Fibroblast of skin of left quadriceps (primary cell): Measurements from ENCODE around the gene ANKRD61.
A peak's percentile ranks its signal among the peaks of the same experiment; 100 is the strongest.
"Not testable (repeated sequence)": the region's sequence is repeated elsewhere in the genome, so short reads cannot be mapped to it uniquely, and the experiment has no call there.

Experiments used
- DNase-seq, 2 experiments: peaks; one replicate each; pipeline ENCODE4 v3.0.0-alpha.2; 2013; ENCODE audit warnings: low read depth in 2 of 2

Gene ANKRD61

DNA sequence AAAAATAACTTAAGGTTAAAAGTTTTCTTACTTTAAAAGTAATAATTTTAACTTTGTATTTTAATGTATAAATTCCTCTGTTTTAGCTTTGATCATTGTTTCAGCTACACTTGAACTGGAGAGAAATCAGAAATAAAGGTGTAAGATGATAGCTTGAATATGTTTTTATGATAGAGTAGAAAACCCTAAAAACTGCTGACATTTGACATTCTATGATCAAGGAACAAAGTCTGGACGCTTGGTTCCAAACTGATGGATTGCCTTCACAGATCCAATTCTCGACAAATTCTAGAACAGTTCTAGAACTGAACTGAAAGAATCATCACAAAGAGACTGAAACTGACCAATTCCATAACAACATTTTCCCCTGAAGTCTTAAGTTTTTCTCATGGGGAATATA lies at the start of gene ANKRD61:
Gene ANKRD61 (plus strand): TSS at position 389 of the 400 bp plus-strand sequence. CDS start 0 bp downstream, at position 389.
- no peak for DNase-seq

GRCh38 chr7:5987061-5987460 lies 44.1 kb upstream of the ANKRD61 start:
- not testable (repeated sequence) for DNase-seq

GRCh38 chr7:5997210-5997808 lies 33.9 kb upstream of the ANKRD61 start:
- DNase-seq = peak; percentile 31 to 32

DNA sequence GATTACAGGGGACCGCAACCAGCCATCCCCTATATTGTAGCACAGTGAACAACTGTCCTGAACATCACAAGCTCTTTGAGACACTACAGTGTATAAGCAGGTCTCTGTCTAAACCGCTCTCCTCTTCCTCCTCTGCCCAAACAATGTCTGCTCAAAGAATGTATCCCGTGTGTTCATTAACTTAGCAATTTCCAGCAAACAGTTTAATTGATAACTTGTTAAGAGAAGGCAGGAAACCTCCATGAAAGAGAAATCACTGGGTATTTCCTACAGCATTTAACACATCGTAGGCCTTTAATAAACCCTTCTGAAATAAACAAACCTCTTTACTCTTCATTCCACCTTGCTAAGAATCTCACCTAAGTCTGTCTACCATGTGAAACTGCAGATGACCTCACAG lies 23.8 kb upstream of the ANKRD61 start:
- DNase-seq = no peak

DNA sequence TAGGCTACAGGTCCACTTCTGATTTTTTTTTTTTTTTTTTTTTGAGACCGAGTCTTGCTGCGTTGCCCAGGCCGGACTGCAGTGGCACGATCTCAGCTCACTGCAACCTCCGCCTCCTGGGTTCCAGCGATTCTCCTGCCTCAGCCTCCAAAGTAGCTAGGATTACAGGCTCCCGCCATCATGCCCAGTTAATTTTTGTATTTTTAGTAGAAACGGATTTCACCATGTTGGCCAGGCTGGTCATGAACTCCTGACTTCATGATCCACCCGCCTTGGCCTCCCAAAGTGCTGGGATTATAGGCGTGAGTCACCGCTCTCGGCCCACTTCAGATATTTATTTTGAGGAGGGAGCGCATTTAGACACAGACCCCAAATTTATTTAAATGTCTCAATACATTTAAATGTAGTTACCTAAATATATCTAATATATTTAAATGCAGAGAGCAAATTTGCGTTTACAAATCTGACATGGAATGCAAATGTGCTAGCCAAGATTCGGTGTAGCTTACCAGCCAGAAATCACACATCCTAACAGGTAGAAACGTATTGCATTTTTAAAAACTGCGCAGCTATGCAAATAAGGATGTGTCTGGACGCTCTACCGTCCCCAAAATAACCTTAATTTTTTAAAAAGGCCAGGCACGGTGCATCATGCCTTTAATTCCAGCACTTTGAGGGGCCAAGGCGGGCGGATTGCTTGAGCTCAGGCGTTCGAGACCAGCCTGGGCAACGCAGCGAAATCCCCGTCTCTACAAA lies 23.2 kb upstream of the ANKRD61 start:
- DNase-seq = not testable (repeated sequence)

GRCh38 chr7:6008668-6009611 lies 22.2 kb upstream of the ANKRD61 start, which contains the start of the genes AIMP2 and PMS2:
Gene AIMP2 (plus strand): TSS chr7:6009272. CDS start chr7:6009364, 92 bp downstream.
Gene PMS2 (minus strand): TSS chr7:6009049. CDS start chr7:6009019, 30 bp downstream.
- DNase-seq = peak; percentile 95

DNA sequence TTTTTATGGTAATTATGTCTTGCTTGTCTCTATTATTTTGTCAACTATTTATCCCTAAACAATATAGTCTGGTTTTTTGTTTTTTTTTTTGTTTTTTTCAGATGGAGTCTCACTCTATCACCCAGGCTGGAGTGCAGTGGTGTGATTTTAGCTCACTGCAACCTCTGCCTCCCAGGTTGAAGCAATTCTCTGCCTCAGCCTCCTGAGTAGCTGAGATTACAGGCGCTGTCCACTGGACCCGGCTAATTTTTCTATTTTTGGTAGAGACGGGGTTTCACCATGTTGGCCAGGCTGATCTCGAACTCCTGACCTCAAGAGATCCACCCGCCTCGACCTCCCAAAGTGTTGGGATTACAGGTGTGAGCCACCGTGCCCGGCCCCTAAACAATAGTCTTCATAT lies 20.8 kb upstream of the ANKRD61 start:
- not testable (repeated sequence) for DNase-seq

DNA sequence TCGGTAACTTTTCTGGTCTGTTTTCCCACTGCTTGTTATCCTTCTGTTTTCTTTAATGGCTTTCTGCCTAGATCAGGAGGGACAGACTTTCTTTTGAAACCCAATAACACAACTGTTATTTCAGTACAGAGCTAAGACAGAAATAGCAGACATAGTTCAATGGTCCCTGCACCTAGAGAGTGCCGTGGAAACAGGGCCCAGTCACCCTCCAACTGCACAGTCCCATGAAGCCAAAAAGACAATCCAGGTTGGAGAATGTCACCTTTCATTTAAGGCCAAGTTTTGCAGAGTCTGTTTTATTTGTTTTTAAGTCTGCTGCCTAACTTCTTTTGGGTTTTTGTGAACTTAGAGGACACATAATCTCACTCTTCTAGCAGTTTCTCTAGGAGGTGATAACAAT lies 19.6 kb upstream of the ANKRD61 start:
- no peak for DNase-seq

GRCh38 chr7:6012355-6013104 lies 18.6 kb upstream of the ANKRD61 start:
- DNase-seq = no peak

DNA sequence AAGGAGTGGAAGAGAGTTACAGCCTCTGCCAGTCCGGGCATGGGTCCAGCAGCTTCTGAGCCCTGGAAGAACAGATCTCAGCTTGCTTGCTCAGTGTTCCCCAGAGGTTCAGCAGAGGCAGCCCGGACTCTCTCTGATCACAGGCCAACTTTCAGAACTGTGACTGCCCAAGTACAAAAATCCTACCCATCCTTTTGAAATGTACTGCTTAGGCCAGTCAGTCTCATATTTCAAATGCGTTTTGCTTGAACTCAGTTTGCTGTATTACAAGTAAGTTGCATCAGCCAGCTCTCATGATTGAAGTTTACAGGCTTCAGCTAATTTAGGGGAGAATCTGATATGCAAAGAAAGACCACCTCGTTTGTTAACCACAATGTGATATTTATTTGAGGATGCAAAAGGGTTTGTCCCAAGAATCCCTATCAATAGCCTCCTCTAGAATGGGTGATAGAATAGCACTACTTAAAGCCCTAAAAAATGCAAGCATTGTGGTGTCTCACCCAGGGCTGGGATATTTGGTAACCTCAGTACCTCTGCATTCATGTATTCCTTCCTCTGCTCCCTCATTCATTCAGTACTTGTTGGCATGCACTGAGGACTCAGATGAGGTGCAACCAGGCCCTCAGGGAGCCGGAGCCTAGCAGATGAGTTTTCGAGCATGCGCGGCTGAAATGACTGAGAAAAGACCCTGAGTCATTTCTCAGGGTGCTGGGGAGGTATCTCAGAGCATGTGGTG lies 15.1 kb upstream of the ANKRD61 start:
- DNase-seq = peak; percentile 87 to 89

DNA sequence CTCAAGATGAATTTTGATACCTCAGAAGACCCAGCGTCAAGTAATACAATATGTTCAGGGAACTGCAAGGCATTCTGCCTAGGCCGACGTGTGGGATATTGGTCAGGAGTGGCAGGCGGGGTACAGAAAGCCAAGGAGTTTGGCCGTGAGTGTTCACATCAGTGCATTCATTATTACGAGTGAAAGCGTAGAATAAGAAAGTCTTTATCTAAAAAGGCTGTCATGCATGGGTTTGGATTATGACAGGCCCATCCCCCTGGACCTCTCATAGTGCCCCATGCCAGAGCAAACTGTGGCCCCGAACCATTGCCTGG lies 14.6 kb upstream of the ANKRD61 start:
- DNase-seq = no peak

DNA sequence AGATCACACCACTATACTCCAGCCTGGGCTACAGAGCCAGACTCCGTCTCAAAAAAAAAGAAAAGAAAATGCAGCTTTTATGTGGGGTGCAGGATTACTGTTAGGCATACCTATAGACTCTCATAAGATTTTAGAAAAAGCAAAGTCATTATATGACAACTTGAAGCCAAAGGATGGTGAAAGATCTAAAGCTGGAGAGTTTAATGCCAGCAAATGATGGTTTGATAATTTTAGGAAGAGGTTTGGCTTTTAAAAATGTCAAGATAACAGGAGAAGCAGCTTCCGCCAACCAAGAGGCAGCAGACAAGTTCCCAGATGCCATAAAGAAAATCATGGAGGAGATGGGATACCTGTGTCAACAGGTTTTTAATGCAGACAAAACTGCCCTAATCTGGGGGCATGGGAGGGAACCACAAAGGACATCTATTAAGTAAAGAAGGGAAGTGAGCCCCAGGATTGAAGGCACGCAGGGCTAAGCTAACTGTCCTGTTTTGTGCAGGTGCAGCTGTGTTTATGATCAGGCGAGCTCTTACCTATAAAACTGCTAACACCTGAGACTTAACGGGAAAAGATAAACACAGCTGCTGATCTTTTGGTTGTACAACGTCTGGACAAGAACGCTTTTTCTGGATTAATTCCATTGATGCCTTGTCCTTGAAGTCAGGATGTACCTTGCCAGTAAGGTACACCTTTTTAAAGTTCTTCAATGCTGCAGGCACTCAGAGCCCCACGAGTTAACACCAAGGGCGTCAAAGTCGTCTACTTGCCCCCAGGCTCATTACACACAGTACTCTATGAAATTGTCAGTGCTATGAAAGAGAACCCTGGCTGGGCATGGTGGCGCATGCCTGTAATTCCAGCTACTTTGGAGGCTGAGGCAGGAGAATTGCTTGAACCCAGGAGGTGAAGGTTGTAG lies 10.5 kb upstream of the ANKRD61 start:
- no peak for DNase-seq

DNA sequence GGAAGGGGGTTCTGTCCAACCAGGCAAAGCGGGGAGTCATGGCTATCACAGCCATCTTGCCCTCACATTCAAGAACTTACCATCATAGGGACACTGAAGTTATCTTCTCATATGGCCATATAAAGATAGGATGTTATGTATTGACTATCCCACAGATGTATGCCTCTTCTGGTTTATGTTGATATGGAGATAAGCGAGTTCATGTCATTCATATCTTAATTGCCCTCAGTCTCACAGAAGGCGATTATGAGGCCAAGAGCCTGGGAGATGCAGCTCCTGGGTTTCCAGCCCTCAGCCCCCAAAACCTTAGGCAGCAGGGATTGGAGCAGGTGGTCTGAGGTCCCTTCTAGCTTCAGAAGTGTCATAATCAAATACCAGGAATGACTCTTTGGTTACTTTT lies 8.5 kb upstream of the ANKRD61 start:
- DNase-seq = no peak

- no peak for DNase-seq
These were observed 7.2 kb upstream of the ANKRD61 start for GRCh38 chr7:6023974-6024435.

GRCh38 chr7:6026011-6026819 lies 5.0 kb upstream of the ANKRD61 start:
- DNase-seq = no peak

GRCh38 chr7:6026820-6027311 lies 4.3 kb upstream of the ANKRD61 start:
- DNase-seq = no peak

DNA sequence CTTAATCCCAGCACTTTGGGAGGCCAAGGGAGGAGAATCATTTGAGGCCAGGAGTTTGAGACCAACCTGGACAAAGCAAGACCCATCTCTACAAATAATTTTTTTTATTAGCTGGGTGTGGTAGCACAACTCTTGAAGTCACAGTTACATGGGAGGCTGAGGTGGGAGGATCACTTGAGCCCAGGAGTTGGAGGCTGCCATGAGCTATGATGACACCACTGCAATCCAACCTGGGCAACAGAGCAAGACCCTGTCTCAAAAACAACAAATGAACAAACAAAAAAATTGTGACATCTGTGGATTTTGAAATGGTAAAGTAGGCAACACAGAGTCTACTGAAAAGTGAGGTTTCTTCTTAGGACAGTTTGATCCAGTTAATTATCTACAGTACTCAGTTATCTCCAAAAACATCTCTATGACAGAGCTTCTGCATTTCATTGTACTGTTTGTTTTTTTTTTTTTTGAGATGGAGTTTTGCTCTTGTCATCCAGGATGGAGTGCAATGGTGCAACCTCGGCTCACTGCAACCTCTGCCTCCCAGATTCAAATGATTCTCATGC lies 3.3 kb upstream of the ANKRD61 start:
- no peak for DNase-seq

DNA sequence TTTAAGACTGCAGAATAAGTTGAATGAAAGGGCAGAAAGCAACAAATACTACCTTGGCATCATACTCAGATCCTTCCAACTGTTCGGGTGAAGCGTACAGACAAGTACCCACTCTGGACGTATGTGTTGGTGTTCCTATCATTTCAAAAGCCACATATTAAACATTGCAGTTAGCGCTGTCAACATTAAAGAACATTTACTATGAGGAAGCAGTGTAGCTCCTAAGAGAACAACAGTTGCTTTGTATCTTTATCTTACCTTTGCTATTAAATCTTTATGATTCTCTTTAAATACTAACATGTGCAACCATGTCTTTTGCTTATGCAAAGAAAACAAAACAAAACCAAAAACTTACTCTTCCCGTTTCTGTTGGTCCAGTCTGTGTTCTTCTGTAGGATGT lies 2.6 kb upstream of the ANKRD61 start:
- DNase-seq = no peak
